GM18526 (cell line): ENCODE data around the gene PARVA.

Source experiments
- POLR2A ChIP-seq: IDR thresholded peaks from 3 replicates; pipeline ENCODE4 v1.6.1; 2011; ENCODE audit not compliant: insufficient read length; ENCODE audit errors: extremely low read depth

The PARVA gene

DNA sequence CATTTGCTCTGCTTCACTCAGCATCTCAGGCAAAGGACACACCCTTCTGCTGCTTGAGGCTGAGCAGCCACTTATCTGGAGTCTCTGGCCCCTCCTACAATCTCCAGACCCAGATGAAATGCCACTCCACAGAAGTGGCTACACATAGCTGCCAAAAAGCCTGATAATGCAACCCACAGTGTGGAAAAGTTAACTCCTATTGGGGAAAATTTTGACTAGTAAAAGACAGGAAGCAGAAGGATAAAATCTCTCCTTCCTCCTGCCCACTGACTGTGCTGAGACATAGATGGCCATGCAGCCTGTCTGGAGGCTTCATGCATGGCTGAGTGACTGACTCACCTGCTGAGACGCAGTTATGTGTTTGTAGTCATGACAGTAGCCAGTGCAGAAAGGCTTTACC is 204.6 kb downstream of the PARVA start:
- no peak for TF ChIP-seq POLR2A
